Measurements from ENCODE around the gene SLC25A38. TPM values are rescaled to one million over a fixed set of nuclear protein-coding genes. Genes with fewer than 3 reads are reported as not detected.
A peak's percentile ranks its signal among the peaks of the same experiment; 100 is the strongest.

SLC25A38 gene
- total RNA-seq, 1 donor from 2014 or later, result 8.6 TPM

DNA sequence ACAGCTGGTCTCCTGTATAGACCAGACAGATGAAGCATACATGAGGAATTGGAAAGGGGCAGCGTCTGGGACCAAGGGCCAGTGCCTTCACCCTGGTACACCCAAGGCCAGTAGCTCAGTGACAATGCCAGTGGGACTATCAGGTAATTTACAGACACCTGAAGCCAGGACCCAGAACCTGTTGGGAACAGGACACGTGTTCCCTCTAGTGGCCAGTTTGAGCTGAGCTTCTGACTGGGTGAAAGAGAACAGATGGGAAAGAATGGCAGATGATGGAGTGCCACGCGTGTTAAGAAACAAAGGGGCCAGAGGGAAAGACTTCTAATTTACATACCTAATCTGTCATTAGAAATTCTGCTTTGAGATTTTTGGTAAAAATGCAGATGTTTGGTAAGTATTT, 5.1 kb upstream of the SLC25A38 start:
- peak; percentile 64 for ATAC-seq

DNA sequence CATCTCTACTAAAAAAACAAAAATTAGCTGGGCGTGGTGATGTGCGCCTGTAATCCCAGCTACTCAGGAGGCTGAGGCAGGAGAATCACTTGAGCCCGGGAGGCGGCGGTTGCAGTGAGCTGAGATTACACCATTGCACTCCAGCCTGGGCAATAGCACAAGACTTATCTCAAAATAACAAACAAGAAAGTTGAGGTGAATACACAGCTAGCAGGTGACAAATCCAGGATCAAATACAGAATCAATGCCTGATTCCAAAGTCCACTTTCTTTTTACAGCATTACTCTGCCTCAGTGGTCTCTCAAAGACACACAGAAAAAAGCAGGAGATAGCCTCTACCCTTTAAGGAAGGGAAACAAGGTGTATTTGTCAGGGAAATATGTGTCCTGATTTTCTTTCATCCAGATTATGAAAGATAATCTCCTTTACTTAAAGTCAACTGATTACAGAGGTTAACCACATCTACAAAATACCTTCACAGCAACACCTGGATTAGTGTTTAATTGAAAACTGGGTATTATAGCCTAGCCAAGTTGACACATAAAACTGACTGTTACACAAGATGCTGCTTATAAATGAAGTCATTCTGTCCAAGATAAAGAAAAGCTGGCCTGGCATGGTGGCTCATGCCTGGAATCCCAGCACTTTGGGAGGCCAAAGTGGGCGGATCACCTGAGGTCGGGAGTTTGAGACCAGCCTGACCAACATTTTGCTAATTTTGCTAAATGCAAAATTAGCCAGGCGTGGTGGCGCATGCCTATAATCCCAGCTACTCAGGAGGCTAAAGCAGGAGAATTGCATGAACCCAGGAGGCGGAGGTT, 4.0 kb upstream of the SLC25A38 start:
- no peak for ATAC-seq

DNA sequence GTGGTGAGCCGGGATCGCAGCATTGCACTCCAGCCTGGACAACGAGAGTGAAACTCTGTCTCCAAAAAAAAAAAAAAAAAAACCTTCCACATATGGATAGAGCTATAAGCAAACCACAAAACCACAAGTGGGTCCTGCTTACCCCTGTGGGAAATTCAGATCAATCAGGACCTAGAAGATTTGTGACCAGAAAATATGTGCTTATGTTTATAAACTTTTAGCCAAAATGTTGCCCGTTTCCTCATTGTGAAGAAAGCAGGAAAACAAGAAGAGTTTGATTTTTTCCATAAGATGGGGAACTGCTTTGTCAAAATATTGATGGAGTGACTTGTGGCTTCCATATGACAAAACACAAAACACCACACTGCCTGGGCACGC, 3.4 kb upstream of the SLC25A38 start:
- no peak for ATAC-seq

DNA sequence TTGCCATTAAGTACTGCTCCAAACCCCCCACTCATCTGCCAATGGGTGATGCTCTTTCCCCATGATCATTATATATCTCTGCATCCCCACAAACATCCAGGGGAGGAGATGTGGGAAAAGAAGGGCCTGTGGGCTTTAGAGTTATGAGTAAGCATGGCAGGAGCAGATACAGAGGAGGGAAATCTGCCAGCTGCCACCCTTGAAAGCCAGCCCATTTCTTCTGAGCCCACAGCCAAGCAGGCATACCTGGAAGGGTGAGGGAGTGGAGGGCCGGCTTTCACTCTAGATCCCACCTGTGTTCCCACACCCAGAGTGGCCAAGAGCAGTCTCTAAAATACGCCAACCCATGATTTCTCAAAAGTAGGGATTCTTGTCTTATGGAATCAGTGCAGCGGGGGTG, 1.7 kb upstream of the SLC25A38 start:
- no peak for ATAC-seq

DNA sequence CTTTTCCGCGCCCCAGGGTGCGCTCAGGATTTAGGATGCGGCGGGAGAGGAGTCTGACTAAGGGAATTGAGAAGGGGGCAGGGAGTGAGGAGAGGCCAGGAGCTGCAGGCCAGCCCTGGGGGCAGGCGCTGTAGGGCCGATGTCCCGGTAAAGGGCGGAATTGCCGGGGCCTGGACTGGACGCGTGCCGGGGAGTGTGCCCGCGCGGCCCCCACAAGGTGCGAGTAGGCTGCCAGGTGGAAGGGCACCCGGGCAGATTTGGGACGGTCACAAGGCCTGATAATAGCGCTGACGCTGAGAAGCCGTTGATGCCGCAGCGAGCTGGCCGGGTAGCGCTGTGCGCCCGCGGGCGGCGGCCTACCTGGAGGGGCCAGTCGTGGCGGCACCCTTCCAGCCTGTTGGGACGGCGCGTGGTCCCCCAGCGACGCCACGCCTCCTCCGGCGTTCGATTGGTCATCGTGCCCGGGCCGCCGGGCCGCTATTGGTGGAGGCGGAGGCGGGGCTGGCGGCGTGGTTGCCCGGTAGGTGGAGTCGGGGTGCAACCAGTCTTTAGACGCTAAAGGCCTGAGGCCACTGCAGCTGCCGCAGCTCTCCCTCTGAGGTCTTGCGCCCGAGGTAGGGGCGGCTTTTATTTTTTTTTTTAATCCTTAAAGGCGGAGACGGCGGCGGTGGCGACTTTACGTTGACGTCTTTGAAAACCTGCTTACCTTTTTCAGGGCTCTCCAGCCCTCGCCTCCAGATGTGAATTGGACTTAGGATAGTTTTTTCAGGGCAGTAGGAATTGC, 903 bp downstream of the SLC25A38 start:
- ATAC-seq, result peak; percentile 97

DNA sequence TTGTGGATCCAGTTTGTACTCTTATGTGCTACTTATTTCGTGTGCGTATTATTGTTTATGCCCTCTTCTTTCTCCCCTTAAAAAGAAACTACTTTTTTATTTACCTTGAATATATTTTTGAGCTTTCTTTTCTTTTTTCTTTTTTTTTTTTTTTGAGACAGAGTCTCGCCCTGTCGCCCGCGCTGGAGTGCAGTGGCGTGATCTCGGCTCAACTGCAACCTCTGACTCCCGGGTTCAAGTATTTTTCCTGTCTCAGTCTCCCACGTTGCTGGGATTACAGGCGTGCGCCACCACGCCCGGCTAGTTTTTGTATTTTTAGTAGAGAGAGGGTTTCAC, 1.5 kb downstream of the SLC25A38 start:
- no peak for ATAC-seq

DNA sequence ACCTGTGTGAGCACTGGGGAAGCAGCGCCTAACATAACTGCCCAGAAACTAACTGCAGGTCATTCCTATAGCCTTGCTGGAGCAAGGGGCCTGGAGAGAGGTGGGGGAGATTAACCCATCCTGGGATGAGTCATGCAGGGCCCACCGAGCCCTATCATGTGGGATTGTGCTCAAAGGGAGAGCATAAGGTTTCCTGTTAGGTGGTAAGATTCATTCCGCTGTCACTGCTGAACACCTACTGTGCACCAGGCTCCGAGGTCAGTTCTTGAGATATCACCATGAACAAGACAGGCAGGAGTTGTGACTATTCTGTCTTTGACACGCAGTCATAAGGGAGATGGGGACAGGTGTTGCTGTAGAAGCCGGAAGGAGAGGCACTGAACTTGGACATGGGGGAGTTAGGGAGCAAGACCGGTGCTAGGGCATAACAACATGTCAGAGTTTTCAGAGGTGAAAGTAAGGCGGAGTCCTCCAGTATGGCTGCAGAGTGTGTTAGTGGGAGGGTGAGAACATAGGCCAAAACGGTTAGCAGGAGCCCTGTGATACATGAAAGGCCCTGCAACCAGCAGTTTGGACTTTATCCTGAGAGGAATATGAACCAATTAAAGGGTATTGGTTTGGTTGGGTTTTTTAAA, 2.4 kb downstream of the SLC25A38 start:
- ATAC-seq, result no peak

DNA sequence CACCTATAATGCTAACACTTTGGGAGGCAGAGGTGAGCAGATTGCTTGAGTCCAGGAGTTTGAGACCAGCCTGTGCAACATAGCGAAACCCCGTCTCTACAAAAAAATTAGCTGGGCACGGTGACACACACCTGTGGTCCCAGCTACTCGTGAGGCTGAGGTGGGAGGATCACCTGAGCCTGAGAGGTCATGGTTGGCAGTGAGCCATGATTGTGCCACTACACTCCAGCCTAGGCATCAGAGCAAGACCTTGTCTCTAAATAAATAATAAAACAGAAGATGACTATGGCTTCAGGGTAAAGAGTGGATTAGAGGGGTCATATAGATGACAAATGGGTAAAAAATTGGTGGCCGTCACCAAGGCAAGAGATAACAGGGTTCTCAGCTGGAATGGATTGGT, 3.1 kb downstream of the SLC25A38 start:
- ATAC-seq, result no peak

DNA sequence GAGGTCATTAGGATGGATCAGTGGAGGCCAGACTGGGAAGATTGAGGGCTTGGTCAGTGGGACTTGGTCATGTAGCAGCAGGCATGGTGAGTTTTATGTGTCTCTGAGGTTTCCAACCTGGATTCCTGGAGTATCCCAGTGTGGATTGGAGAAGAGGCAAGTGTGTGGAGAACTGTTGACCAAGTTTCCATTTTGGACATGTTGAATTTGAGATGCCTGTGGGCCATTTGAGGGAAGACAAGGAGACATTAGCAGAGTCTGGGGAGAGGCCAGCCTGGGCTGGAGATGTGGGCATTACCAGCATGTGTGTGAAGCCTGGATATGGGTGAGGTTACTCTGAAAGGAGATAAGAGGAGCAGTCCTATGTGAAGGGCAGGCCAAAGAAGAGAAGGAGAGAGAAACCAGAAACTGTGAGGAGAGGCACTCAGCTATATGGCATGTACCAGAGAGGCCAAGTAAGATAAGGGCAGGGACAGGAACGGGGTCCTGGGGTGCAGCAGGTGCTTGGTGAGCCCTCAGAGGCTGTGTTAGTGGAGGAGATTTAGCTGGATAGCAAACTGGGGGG, 4.3 kb downstream of the SLC25A38 start:
- no peak for ATAC-seq

DNA sequence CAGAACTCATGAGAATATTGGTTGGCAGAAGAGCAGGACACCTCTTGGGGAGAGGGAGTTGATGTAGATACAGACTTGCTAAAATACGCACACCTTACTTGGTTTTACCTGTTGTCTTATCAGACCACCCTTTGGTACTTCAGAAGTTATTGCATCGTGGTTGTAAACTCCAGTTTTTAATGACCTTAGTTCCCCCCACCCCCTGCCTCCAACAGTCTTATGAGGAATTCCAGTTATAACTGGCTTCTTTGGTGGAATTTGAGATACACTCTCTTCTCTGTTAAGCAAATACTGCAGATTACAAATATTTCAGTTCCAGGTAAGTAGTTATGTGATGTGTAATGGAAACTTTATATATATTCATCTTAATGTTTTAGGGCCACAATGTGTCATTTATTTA, 5.0 kb downstream of the SLC25A38 start:
- no peak for ATAC-seq

DNA sequence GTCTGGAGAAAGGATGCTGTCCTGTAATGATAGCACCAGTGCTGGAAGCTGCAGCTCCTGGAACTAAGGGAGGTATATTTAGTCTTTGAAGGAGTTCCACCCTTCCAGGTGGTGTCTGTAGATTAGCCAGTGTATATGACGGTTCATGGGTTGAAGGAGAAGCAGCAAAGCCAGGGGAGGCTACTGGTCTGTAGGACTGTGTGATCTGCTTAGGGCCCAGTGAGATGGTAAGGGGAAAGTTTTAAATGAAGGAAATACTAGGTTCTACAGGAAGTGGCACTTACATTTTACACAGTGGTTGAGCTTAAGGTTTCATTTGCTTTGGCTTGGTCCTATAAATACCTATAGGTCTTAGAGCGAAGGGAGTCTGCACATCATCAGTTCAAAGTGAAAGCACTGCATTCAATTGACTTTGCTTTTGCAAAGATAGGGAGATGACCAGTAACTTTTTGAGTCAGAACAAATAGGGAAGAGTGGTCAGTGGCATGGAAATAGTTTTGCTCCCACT, 5.6 kb downstream of the SLC25A38 start:
- no peak for ATAC-seq

DNA sequence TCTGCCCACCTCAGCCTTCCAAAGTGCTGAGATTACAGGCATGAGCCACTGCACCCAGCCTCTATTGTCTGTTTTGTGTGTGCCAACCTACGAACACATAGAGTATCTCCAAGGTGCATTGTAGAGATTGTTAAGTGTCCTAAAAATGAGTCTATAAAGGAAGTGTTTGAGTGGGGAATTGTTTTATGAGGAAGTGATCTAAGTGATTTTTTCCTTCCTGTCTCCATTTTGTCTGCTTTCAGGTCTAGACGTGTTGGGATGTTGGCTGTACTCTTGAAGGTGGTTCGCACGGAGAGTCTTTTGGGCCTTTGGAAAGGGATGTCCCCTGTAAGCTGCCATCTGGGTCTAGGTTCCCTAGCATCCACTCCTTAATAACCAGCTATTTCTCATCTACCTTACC, 7.0 kb downstream of the SLC25A38 start:
- no peak for ATAC-seq

DNA sequence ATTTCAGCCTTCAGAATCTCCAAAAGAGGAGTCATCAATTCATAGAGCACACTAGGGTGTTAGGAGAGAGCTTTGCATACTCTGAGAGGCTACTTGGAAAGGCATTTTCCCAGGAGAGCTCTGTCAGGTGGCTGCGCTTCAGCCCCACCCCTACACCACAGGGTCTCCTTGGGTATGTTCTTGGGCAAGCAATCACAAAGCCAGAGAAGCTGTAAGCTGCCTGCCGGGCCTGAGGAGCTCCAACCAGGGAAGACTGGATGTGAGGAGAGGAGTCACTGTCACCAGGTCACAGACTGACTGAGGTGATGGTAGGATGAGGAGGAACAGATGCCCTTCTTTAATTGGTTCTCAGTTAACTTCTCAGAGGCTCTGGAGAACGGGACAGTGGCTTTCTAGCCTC, 13.5 kb downstream of the SLC25A38 start:
- no peak for ATAC-seq

DNA sequence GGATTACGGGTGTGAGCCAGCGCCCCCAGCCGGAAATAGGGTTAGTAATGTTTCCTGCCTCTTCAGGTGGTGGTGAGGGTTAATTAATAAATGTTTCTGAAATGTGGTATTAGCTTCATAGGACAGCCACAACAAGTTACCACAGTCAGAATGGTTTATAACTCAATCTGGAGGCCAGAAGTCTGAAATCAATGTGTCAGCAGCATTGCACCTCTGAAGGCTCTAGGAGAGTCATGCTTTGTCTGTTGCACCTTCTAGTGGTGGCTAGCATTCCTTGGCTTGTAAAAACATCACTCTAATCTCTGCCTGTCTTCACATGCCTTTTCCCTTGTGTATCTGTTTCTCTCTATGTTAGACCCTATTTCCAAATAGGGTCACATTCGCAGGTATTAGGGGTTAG, 15.5 kb downstream of the SLC25A38 start:
- ATAC-seq, result peak; percentile 62

DNA sequence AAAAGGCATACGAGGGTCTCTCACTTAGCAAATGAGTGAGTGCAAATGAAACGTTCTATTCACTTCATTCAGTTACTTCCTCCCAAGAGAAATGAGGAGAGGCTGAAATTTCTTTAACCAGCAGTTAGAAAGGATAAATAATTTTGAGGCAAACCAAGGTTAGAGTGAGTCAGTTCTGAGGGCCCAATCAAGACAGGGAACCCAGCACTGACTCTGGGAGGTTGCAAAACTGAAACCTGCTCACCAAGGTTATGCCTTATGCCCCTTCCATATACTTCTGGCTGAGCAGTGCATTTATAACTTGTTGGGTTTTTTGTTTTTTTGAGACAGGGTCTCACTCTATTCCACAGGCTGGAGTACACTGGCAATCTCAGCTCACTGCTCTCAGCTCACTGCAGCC, 18.8 kb downstream of the SLC25A38 start:
- no peak for ATAC-seq

DNA sequence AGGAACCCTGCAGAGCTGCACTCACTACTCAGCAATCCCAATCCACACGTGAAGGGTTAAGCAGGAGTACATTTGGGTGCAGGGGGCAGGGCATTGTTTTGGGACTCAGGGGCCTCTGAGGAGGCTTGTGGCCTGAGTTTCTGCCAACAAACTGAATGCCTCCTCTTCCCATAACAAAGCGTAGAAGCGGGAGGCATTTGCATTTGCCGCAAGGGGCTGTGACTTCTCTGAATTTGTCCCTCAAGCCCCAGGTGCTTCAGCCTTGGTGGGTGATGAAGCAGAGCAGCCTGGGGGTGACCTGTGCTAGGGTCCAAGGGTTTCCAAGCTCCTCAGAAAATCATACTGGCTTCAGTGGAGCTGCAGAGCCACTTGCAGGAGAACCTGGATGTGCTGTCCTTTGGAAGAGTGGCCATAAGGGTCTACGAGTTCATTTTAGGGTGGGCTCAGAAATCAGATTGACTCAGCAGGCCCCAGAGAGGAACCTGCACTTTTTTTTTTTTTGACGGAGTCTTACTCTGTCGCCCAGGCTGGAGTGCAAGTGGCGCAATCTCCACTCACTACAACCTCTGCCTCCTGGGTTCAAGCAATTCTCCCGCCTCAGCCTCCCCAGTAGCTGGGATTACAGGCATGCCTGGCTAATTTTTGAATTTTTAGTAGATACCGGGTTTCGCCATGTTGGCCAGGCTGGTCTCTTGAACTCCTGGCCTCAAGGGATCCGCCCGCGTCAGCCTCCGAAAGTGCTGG, 21.9 kb downstream of the SLC25A38 start:
- no peak for ATAC-seq

DNA sequence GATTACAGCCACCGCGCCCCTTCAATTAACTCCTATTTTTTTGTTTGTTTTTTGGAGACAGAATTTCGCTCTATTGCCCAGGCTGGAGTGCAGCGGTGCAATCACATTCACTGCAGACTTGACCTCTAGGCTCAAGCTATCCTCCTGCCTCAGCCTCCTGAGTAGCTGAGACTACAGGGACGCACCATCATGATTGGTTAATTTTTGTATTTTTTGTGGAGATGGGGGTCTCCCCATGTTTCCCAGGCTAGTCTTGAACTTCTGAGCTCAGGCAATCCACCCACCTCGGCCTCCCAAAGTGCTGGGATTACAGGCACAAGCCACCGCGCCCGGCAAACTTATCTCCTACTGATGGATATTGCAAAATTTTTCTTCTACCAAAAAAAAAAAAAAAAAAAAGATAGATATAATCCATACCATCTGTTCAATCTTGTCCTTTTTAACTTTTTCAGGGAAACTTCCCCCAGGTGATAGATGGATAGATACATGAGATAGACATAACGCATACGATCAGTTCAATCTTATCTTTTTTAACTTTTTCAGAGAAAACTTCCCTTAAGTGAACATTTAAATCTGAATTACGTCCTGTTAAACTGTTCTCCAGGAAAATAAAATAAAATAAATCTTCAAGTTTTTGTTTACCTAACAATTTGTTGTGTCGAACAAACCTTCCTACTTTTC, 22.7 kb downstream of the SLC25A38 start:
- no peak for ATAC-seq

DNA sequence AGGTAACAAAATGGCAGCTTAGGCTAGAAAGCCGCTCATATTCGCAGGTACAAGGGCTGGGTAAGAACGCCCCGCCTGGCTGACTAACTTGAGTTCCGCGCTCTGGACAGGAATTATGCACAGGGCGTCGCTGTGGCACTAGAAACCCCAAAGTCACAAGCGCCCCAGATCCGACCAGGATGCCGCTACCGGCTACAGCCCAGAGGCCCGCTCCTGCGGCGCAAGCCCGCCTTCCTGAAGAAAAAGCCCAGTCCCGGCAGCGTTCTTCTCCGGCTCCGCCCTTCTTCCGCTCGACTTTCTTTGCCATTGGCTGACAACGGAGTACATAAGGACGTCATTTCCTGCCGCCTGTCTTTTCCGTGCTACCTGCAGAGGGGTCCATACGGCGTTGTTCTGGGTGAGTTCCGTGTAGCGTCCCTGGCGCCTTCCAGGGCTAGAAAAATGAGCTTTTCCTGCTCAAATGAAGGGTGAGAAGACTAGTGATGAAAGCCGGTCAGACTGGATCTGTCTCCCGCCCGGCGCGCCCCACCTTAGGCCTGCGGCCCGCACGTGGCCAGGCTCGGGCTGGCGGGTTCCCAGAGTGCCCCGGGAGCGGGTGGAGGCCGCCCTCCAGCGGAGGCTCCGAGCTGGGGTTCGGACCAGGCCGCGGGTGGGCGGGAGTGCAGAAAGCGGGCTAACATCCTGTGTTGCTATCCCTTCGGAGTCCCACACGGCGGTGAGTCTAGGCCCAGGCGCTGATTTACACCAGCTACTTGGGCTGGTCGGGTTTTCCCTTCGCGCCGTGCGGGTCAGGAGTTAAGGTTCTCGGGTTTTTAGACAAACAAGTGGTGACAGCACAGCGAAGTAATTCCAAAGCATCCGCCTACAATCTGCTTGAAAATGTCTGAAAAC, 23.4 kb downstream of the SLC25A38 start, which contains the start of gene RPSA:
RPSA (plus strand) TSS at position 353 of the 891 bp plus-strand sequence. CDS start 934 bp downstream, outside the sequence.
- ATAC-seq, result peak; percentile 97

DNA sequence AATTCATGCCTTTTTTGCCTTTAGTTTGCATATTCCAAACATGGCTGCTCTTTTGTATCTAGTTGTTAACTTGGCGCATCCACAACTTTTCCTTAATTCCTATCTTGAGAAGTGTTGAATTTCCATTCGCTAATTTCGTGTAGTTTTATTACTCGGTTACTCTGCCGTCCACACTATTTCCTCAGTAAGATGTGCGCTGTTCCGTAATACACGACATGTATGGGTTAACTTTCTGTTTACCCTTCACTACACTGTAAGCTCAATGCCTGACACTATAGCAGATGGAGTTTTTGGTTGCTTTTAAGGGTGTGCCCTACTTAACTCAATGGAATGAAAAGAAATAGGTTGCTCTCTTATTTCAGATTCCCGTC, 24.1 kb downstream of the SLC25A38 start:
- no peak for ATAC-seq

DNA sequence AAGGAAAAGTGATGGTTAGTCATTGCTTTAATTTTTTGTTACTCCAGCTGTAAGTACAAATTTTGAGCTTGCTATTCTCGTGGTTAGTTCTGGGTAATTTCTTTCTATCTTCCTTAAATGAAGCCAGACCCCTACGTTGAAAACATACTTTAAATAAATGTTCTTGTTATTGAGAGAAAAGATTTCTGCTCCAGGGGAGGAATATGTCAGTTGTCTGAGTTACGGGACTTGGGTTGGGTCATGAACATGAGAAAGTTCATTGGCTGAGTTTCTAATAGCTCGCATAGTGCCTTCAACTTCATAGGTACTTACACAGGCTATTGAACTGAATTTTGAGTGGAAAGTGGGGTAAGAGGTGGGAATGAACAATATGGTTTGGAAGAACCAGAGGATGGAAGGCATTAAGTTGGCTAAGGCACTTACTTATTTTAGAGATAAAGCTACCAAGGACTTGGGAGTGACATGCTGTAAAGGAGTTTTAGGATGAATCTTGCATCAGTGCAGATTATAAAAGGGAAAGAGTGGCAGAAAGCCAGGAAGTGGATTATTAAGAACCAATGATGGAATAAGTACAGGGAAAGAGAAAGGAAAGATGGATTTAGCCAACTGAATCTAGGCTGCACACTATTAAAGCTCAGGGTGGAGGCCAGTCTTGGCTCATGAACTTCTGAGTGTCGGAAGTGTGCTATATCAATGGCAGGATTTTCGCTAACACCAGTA, 24.8 kb downstream of the SLC25A38 start:
- no peak for ATAC-seq

Measured in esophagus mucosa (tissue), 1 donor.